D341Med (cell line): Measurements from ENCODE around the gene VN1R5.

ENCODE experiments used
- DNase-seq: peaks from one replicate; pipeline ENCODE4 v3.0.0; 2012; ENCODE audit warnings: low spot score

The VN1R5 gene

DNA sequence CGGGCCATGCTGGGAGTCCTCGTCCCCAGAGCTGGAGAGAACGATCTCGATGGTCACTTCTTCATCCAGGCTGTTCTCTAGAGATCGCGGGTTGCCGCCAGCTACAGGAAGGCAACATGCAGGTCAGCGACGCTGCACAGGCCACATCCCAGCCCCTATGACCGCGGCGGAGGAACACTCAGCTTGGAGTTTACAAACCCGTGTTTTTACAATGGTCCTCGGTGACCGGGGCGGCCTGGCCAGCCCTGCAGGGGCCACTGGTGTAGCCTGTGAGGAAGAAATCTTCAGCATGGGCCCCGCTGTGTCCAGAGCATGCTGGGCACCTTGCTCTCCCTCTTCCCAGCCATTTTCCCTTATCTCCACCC, 45.3 kb downstream of the VN1R5 start:
- no peak for DNase-seq

GRCh38 chr1:247303216-247303615, 47.3 kb downstream of the VN1R5 start:
- DNase-seq: no peak

DNA sequence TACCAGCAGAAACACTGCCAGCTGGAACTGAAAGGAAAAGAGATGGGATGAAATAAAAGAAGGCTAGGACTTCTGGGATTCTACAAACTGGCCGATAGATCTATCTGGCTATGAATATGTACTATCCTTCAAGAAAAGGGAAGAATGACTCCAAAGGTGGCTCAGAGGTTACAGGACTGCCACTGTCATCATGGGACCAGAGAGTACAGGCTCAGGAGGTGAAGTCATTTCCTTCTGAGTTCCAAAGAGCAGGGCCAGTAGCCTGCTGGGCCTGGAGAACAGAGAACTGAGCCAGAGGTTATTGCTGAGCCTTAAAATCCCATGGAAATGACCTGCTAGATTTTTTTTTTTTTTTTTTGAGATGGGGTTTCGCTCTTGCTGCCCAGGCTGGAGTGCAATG, 48.2 kb downstream of the VN1R5 start:
- DNase-seq: no peak
